ENCODE data around the gene AP5Z1. TPM values are rescaled to one million over a fixed set of nuclear protein-coding genes. Genes with fewer than 3 reads are reported as not detected.

AP5Z1 gene
- polyA plus RNA-seq, 1 of the 3 experiments (the other 2 are of a cell fraction), result 29.5 TPM

GRCh38 chr7:4755045-4755444 is 20.4 kb upstream of the AP5Z1 start:
- H3K4me1 ChIP-seq (ENCODE audit: control insufficient read depth in 1 of 2, insufficient read depth in 2 of 2, low read depth in 1 of 2, low read length in 1 of 2), result no peaks in the 10 kb centered on the region; a peak in 1 of 4 replicates
- CTCF ChIA-PET, result interaction anchor here (0.8 to 3.1 kb wide), 14 partner anchors 13 to 1890 kb away, joined by 3 to 19 read pairs (median 6); no protein-coding TSS in a partner anchor
- no peak overlapping the region for H3K4me2 ChIP-seq
- H3K9ac ChIP-seq, result no peak overlapping the region
- no peaks in the 10 kb centered on the region for H3F3A ChIP-seq (replicated peaks; ENCODE audit: insufficient read depth)
- TF ChIP-seq MAX (IDR thresholded peaks at IDR 0.05; ENCODE audit: low read depth), result no peak
- H4K20me1 ChIP-seq (ENCODE audit: insufficient read depth), result peaks cover 19% of the 10 kb centered on the region
- peaks cover 25% of the 10 kb centered on the region; the same call in 1 of the 2 replicates for H3K79me2 ChIP-seq (ENCODE audit: insufficient read depth)
- H3K4me3 ChIP-seq (ENCODE audit: low read depth in 2 of 2, low read length in 1 of 2), result no peak overlapping the region
- no peaks in the 10 kb centered on the region for H3K9me2 ChIP-seq
- H2AFZ ChIP-seq (ENCODE audit: low read depth), result no peak overlapping the region
- no peak overlapping the region for H3K27ac ChIP-seq (ENCODE audit: low read depth in 2 of 2, low read length in 1 of 2)
- peaks cover 35 to 36% of the 10 kb centered on the region in 2 experiments for H3K36me3 ChIP-seq (replicated peaks in 1 of 2; ENCODE audit: control insufficient read depth in 1 of 2, insufficient read depth in 2 of 2, low read length in 1 of 2)
- no peaks in the 10 kb centered on the region for H3K27me3 ChIP-seq (ENCODE audit: insufficient read depth)
- no peaks in the 10 kb centered on the region for H3K9me3 ChIP-seq
- no peak for DNase-seq
- POLR2A ChIA-PET, result no interaction called here
- WGBS (ENCODE audit: low lambda C conversion rate), result 95% methylated on average over 24 of the region's 24 CpGs

GRCh38 chr7:4758111-4758510 is 17.3 kb upstream of the AP5Z1 start:
- peaks cover 6% of the 10 kb centered on the region; the same call in 1 of the 2 replicates for H3K79me2 ChIP-seq (ENCODE audit: insufficient read depth)
- no peak overlapping the region for H3K9ac ChIP-seq
- no peak for TF ChIP-seq RCOR1 (IDR thresholded peaks at IDR 0.05; ENCODE audit: low read length)
- no peak for TF ChIP-seq CHD2 (IDR thresholded peaks at IDR 0.05; ENCODE audit: low read length, partially characterized antibody)
- no peak for TF ChIP-seq FOXJ3 (CRISPR knock-in tag; IDR thresholded peaks at IDR 0.05)
- no peak for TF ChIP-seq TEAD4 (IDR thresholded peaks at IDR 0.05; ENCODE audit: borderline replicate concordance, insufficient read depth)
- TF ChIP-seq FOXM1 (IDR thresholded peaks at IDR 0.05; ENCODE audit: low read depth), result no peak
- TF ChIP-seq USF1 (IDR thresholded peaks at IDR 0.05; ENCODE audit: borderline replicate concordance, low read depth), result no peak
- no peaks in the 10 kb centered on the region for H3K9me3 ChIP-seq
- H3K27me3 ChIP-seq (ENCODE audit: insufficient read depth), result no peaks in the 10 kb centered on the region
- H3K4me1 ChIP-seq (ENCODE audit: control insufficient read depth in 1 of 2, insufficient read depth in 2 of 2, low read depth in 1 of 2, low read length in 1 of 2), result no peaks in the 10 kb centered on the region; a peak in 1 of 4 replicates
- H3K36me3 ChIP-seq (replicated peaks in 1 of 2; ENCODE audit: control insufficient read depth in 1 of 2, insufficient read depth in 2 of 2, low read length in 1 of 2), result peaks cover 38 to 56% of the 10 kb centered on the region in 2 experiments
- 95% methylated on average over 15 of the region's 19 CpGs for WGBS (ENCODE audit: low lambda C conversion rate)
- H3K27ac ChIP-seq (ENCODE audit: low read depth in 2 of 2, low read length in 1 of 2), result no peak overlapping the region
- H3F3A ChIP-seq (replicated peaks; ENCODE audit: insufficient read depth), result no peaks in the 10 kb centered on the region
- ChIA-PET CTCF (interaction anchor here (1.8 kb wide), 1 partner anchor 61 kb away, joined by 4 read pairs; no protein-coding TSS in a partner anchor), POLR2A (no interaction called here)
- H3K4me3 ChIP-seq (ENCODE audit: low read depth in 2 of 2, low read length in 1 of 2), result no peak overlapping the region
- H3K4me2 ChIP-seq, result no peak overlapping the region
- H4K20me1 ChIP-seq (ENCODE audit: insufficient read depth), result peaks cover 12% of the 10 kb centered on the region
- H3K9me2 ChIP-seq, result no peaks in the 10 kb centered on the region
- H2AFZ ChIP-seq (ENCODE audit: low read depth), result no peak overlapping the region
- DNase-seq, result no peak

- no peaks in the 10 kb centered on the region; a peak in 1 of 4 replicates for H3K4me1 ChIP-seq (ENCODE audit: control insufficient read depth in 1 of 2, insufficient read depth in 2 of 2, low read depth in 1 of 2, low read length in 1 of 2)
- H3K4me2 ChIP-seq, result no peak overlapping the region
- no peak overlapping the region for H3K4me3 ChIP-seq (ENCODE audit: low read depth in 2 of 2, low read length in 1 of 2)
- H3K27me3 ChIP-seq (ENCODE audit: insufficient read depth), result no peaks in the 10 kb centered on the region
- ChIA-PET CTCF (interaction anchor here (1.8 kb wide), 1 partner anchor 62 kb away, joined by 4 read pairs; no protein-coding TSS in a partner anchor), POLR2A (no interaction called here)
- no peak overlapping the region for H3K9ac ChIP-seq
- peaks cover 38 to 63% of the 10 kb centered on the region in 2 experiments for H3K36me3 ChIP-seq (replicated peaks in 1 of 2; ENCODE audit: control insufficient read depth in 1 of 2, insufficient read depth in 2 of 2, low read length in 1 of 2)
- no peak for DNase-seq
- H3F3A ChIP-seq (replicated peaks; ENCODE audit: insufficient read depth), result no peaks in the 10 kb centered on the region
- WGBS (ENCODE audit: low lambda C conversion rate), result 96% methylated on average over 28 of the region's 29 CpGs
- no peak overlapping the region for H2AFZ ChIP-seq (ENCODE audit: low read depth)
- no peaks in the 10 kb centered on the region for H3K9me3 ChIP-seq
- H3K9me2 ChIP-seq, result no peaks in the 10 kb centered on the region
- H3K79me2 ChIP-seq (ENCODE audit: insufficient read depth), result no peaks in the 10 kb centered on the region
- H3K27ac ChIP-seq (ENCODE audit: low read depth in 2 of 2, low read length in 1 of 2), result no peak overlapping the region
- H4K20me1 ChIP-seq (ENCODE audit: insufficient read depth), result peaks cover 5% of the 10 kb centered on the region; the same call in 1 of the 2 replicates
- TF ChIP-seq ZBTB33 (IDR thresholded peaks at IDR 0.05; ENCODE audit: borderline replicate concordance, low read depth), result no peak
- no peak for TF ChIP-seq RXRA (IDR thresholded peaks at IDR 0.05; ENCODE audit: borderline replicate concordance, low read depth)
- no peak for TF ChIP-seq RCOR1 (IDR thresholded peaks at IDR 0.05; ENCODE audit: low read length)
- TF ChIP-seq MEF2A (IDR thresholded peaks at IDR 0.05; ENCODE audit: borderline replicate concordance, low read depth), result no peak
- TF ChIP-seq POLR2AphosphoS5 (IDR thresholded peaks at IDR 0.05; ENCODE audit: low read depth, low read length), result no peak
- TF ChIP-seq NRF1 (IDR thresholded peaks at IDR 0.05; ENCODE audit: low read depth, low read length), result no peak
- TF ChIP-seq TEAD4 (IDR thresholded peaks at IDR 0.05; ENCODE audit: borderline replicate concordance, insufficient read depth), result no peak
- no peak for TF ChIP-seq CHD2 (IDR thresholded peaks at IDR 0.05; ENCODE audit: low read length, partially characterized antibody)
- no peak for TF ChIP-seq NFIC (IDR thresholded peaks at IDR 0.05; ENCODE audit: borderline replicate concordance)
- TF ChIP-seq FOSL2 (IDR thresholded peaks at IDR 0.05; ENCODE audit: borderline replicate concordance, low read depth), result no peak
- no peak for TF ChIP-seq JUND (IDR thresholded peaks at IDR 0.05)
- TF ChIP-seq FOXM1 (IDR thresholded peaks at IDR 0.05; ENCODE audit: low read depth), result no peak
- TF ChIP-seq USF2 (IDR thresholded peaks at IDR 0.05; ENCODE audit: borderline replicate concordance, low read depth, low read length), result no peak
Observed at GRCh38 chr7:4758791-4759190, 16.6 kb upstream of the AP5Z1 start.

Measured in SK-N-SH (cell line).